Head of caudate nucleus (tissue), 42 donors: ENCODE results near the gene DEFB132.

Source experiments
- DNase-seq, 42 donors: peaks; one replicate each; pipeline versions ENCODE4 v3.0.0 to v3.0.0-alpha.2; 2020 to 2021; ENCODE audit warnings: mixed read lengths in 7 of 42
- intact Hi-C: fragments of 100-400 bp; cut with DNase I; formaldehyde crosslinking; loops from one replicate; pipeline ENCODE4 v1.15.0; 2022

DEFB132 gene

DNA sequence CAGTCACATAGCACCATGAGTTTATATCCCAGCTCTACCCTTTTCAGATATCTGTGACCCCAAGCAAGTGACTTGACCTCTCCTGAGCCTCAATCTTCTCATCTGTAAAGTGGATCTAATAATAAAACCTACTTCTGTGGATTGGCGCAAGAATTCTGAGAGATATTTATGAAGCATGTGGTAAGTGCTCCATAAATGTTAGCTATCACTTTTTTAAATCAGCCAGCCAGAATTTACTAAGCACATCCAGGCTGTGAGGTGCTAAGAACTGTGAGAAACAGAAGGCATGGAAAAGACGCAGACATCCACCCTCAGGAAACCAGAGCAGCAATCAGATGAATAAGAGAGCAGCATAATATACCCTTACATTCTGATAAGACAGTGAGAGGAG is 32.2 kb downstream of the DEFB132 start:
- intact Hi-C loops = no loop called here
- DNase-seq = no peak

DNA sequence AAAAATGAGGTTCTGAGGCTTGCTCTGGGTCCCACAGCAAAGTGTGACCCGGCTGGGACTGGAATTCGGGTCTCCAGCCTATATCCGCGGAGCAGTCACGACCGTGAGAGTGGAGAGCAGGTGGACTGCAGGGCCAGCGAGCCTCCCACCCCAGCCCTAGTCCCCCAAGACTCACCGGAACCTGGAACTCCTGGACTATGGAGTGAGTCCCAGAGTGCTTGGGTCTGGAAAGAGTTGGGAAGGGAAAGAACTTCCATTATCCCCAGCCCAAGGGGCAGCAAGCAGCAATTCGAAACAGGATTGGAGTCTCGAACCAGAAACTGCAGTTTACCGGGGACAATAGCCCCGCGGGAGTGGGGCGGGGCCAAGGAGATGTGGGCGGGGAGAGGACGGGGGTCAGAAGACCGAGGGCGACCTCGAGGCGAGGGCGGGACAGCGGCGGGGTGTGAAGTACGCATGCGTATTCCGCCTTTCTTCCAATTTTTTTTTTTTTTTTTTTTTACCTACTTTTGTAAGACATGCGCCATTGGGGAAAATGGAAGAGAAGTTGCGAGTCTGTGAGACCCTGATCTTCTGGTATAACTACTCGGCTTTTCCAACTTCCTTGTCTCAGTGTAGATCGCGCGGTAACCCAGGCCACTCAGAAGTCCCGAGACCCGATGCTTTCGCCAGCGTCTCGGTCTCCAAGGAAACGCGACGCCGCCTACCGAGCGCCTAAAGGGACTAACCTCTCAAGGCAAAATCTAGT is 32.7 kb downstream of the DEFB132 start, which contains the start of gene C20orf96:
TSS of gene C20orf96 (minus strand) at position 667 of the 748 bp plus-strand sequence. CDS start at position 527, 140 bp downstream.
- peak; percentile 81 to 95 (median 90) for DNase-seq
- intact Hi-C loops = no loop called here

DNA sequence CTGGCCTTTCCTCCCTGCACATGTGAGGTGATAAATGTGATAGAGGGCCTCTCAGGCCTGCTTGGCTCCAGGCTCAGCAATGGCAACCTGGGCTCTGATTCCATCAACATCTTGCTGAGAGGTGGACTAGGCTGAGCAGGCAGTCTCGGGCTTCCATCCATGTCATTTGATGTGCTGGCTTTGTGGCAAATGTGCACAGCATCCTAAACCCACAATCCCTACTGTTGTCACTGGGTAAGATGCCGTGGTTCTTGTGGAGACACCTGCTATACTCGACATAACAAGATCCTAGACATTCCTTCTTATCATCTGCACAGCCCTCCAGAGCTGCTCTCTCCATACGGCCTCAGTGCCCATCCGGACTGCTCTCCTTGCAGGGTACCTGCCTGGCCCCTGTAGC is 37.1 kb downstream of the DEFB132 start:
- intact Hi-C loops = no loop called here
- DNase-seq = no peak

DNA sequence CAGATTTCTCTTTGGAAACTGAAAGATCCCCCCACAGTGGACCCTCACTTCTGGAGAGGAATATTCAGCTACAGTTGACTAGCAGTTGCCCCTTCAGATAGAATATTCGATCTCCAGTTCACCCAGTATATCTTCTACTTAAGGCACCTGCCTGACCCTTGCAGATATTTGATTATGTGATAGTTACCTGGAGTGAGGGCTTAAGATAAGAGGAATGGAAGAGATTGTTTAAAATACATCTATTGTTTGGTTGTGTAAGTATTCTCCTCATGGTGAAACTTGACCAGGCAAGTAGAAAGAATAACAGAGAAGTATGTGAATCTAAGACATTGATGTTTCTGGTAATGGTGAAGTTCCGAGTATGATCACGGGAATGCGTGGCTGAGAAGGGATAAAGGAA is 38.3 kb downstream of the DEFB132 start:
- no peak for DNase-seq
- intact Hi-C loops = no loop called here

DNA sequence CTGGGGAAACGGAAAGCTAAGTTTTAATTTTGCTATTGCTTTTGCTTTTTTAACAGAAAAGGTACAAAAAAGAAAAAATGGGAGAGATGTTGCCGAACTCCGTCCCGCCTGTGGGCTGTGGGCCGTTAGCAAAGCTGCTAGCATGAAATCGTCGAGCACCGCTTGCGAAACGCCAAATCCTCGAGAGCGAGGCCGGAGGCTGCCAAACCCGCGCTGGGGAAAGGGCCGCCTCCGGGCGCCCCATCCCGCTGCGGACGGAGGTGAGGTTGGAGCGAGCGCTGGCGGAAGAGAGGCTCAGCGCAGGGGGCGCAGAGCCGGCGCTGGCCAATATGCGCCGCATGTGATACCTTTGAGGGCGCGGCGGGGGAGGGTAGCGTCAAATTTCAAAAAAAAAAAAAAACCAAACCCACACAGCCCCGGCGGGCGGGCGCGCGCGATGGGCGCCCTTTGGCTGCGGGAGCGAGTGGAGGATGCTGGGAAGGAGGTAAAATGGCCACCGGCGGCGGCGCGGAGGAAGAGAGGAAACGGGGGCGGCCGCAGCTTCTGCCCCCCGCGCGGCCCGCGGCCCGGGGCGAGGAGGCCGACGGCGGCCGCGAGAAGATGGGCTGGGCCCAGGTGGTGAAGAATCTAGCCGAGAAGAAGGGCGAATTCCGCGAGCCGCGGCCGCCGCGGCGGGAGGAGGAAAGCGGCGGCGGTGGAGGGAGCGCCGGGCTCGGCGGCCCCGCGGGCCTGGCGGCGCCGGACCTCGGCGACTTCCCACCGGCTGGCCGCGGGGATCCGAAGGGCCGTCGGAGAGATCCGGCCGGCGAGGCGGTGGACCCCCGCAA is 39.8 kb downstream of the DEFB132 start, which contains the start of gene ZCCHC3:
TSS of gene ZCCHC3 (plus strand) at position 473 of the 827 bp plus-strand sequence. CDS start at position 490, 17 bp downstream.
- DNase-seq = peak; percentile 46 to 90 (median 80)
- intact Hi-C loops = no loop called here

DNA sequence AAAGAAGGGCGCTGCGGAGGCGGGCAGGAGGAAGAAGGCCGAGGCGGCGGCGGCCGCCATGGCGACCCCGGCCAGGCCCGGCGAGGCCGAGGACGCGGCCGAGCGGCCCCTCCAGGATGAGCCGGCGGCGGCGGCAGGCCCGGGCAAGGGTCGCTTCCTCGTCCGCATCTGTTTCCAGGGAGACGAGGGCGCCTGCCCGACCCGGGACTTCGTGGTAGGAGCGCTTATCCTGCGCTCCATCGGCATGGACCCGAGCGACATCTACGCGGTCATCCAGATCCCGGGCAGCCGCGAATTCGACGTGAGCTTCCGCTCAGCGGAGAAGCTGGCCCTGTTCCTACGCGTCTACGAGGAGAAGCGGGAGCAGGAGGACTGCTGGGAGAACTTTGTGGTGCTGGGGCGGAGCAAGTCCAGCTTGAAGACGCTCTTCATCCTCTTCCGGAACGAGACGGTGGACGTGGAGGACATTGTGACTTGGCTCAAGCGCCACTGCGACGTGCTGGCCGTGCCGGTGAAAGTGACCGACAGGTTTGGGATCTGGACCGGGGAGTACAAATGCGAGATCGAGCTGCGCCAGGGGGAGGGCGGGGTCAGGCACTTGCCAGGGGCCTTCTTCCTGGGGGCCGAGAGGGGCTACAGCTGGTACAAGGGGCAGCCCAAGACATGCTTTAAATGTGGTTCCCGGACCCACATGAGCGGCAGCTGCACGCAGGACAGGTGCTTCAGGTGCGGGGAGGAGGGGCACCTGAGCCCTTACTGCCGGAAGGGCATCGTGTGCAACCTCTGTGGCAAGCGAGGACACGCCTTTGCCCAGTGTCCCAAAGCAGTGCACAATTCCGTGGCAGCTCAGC is 40.6 kb downstream of the DEFB132 start:
- peak; percentile 13 to 75 (median 50) for DNase-seq
- intact Hi-C loops = no loop called here

DNA sequence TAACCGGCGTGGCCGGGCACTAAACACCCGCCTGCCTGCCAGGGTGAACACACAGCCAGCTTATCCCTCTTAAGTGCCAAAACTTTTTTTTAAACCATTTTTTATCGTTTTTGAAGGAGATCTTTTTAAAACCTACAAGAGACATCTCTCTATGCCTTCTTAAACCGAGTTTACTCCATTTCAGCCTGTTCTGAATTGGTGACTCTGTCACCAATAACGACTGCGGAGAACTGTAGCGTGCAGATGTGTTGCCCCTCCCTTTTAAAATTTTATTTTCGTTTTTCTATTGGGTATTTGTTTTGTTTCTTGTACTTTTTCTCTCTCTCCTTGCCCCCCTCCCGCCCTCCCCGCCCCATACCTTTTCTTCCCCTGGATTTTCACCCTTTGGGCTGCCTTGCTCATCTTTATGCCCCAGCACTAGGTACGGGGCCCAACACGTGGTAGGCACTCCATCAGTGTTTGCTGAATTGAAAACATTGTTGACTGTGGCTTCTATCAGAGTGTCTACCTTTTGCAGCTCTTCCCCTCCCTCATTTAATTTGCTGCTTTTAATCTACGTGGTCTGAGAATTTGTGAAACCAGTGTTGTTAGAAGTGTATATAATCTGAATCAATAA is 41.4 kb downstream of the DEFB132 start:
- intact Hi-C loops = no loop called here
- no peak for DNase-seq

DNA sequence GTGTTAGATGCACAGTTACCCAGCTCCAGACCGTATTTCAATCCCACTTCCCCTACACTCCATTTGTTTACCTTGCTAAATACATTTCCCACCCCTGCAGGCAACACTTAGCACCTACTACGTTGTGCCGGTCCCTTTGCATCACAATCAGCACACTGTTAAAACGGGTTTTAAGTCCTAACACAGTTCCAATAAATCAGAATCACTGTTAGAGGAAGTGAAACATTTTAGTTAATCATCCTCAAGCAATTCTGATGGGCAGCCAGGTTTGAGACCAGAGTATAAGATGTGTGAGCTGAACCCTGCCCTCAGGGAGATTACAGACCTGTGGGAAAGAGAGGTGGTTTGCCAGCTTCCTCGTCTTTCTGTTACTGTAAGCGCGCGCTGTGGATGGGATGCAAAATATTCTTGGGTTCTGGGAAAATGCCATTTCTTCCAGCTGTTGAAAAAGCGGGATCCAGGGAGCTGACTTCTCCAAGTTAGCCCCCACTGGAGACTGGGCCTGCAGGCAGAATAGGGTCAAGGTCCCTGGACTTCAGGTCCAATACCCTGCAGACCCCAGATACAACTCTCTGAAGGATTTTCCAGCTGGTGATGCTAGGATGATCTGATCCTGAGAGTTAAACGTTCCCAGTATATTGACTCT is 42.9 kb downstream of the DEFB132 start:
- intact Hi-C loops = no loop called here
- no peak for DNase-seq

DNA sequence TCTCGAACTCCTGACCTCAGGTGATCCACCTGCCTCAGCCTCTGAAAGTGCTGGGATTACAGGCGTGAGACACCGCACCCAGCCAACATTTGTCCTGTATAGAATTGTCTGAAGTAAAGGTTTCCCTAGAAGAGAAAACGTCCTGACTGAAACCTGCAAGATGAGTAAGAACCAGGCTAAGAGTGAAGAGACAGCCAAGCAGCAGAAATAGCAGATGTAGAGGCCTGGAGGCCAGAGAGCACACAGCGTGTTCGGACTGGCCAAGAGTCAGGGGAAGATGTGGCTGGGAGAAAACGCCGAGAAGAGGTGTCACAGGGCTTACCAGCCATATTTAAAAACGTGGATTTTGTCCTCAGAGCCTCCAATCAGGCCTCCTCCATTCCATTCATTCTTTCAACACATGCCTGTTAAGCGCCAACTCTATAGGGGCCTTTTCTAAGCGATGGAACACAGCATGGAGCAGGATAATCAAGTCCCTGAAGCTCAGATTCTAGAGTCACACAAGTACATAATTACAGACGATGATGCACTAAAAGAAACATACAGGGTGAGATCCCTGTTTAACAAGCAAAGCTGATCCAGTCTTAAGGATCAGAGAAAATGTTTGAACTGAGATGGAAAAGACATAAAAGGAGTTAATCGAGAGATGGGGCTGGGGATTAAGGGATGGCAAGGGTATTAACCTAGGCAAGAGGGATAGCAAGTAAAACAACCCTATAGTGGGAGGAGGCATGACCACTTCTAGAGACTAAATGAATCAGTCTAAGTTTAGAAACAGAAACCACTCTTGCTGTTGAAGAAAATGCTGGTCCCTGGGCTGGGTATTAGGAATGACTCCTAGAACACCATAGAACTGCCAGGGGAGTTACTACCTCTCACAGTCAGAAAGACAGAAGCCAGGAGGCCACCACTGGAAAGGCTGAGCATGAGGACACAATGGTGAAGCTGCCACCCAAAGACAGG is 44.6 kb downstream of the DEFB132 start:
- intact Hi-C loops = no loop called here
- no peak for DNase-seq

DNA sequence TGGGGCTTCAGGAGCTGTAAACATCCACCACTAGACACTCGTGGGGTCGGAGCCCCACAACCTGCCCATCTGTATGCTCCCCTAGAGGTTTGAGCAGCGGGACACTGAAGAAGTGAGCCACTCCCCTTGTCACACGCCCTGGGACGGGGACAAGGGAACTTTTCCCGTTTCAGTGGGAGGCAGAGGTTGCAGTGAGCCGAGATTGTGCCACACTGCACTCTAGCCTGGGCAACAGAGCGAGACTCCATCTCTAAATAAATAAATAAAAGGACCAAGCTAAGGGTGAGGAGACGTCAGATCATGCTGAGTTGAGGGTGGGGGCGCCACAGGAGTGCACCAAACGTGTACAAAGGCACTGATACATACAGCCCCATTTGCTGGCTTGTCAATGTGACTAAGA is 48.2 kb downstream of the DEFB132 start:
- intact Hi-C loops = no loop called here
- no peak for DNase-seq

DNA sequence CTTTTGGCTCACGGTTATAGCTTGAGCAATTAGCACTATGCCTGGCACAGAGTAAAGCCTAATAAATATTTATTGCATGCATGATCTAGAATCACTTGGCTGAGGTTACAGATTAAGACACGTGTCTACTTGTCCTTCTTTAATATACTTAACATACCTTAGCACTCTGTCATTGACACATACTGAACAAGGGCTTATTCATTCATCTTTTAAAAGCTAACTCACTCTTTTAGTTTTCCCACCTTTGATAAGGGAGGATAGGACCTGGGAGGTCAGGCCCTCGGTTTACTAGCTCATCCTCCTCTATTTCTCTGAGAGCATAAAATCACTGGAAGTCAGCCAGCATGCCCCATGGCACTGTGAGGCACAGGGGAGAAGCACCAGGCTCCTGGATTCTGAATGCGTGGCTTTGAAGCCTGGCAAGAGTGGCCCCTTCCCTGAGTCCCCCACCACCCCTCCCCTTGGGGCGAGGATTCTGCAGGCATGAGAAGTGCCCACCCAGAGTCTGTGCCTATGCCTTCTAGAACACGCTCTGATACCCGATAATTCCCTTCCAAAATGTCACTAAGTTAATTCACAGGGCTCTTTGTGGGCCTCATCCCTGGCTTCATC is 51.0 kb downstream of the DEFB132 start:
- intact Hi-C loops = no loop called here
- no peak for DNase-seq

DNA sequence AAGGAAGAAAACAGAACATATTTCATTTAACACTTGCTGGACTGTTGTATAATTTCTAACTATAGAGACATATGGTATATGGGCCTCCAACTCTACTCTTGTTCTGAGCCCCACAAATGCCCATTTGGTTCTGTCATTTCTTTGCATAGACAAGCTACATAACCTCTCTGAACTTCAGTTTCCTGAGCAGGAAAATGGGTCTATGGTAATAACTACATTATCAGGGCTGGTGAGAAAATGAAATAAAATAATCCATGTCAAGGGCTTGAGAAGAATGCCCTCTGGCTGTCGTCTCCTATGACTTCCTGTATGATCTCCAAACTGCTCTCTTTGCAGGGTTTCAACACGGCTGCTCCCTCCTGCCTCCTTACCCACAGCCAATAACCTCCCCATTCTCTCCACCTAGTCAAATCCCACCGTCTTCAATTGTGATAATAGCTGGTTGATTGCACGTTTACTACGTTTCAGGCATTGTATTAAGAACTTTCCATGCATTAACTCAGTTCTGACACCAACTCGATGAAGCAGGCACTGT is 51.8 kb downstream of the DEFB132 start:
- intact Hi-C loops = no loop called here
- DNase-seq = peak in 9 of 42 donors; percentile 18 to 62 (median 43)

DNA sequence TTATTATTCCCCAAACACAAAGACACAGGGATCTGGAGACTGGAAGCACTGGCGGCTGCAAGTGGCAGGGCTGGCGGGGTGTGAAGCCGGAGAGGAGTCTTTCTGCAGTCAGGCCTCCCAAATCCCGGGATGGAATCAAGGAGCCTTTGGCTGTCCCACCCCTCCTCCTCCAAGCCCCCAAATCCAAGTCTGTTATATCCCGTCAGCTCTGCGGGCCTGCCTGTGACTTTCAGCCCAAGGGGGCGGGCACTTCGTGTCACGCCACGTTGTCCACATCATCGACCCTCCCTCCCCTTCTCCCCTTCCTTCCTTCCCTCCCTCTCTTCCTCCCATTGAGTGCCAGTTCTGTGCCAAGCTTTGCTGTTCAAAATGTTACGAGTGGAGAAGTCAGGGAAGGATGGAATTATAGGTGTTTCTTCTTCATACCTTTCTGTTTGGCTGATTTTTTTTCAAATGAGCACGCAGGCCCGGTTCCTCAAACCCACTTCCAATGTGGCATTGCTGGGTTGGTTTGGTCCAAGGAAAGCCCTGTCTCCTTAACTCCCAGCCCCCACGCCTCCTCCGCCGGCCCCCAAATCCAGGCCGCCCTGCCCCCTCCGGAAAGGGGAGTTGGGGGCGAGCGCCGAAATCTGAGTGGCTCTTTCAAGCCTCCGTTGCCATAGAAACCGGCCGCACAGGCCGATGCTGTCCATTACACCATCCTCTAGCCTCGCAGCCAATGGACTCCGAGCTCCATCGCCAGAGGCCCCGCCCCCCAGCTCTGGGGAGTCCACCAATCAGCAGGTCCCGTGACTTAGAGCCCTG is 52.5 kb downstream of the DEFB132 start:
- peak; percentile 99 to 100 (median 100) for DNase-seq
- intact Hi-C loops = no loop called here

DNA sequence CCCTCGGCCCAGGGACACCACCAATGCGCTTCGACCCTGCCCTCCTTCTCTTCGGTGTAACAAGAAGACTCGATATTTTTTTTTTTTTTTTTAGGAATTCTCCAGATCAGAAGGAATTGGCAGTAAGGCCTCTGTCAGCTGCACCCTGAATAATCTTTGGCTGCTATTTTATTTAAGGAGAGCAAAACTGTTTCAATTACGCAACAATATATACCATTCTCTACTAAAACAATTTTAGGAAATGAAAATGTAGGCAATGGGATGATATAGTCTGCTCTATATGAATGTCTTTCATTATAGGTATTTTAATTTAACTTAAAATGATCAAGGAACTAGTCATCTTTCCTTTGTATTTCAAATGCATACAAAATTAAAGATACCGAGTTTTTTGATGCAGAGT is 53.1 kb downstream of the DEFB132 start:
- intact Hi-C loops = no loop called here
- DNase-seq = no peak
